Stimulated activated CD4-positive, alpha-beta T cell treated with anti-CD3 and anti-CD28 coated beads, TNF-alpha, amount 100 ng/mL, for 4 hours (primary cell): ENCODE data around the gene CDH8.

Experiments
- DNase-seq, 3 experiments: peaks; one replicate each; pipeline ENCODE4 v3.0.0-alpha.2; 2020; ENCODE audit warnings: low read depth in 3 of 3

Gene CDH8, protein sequence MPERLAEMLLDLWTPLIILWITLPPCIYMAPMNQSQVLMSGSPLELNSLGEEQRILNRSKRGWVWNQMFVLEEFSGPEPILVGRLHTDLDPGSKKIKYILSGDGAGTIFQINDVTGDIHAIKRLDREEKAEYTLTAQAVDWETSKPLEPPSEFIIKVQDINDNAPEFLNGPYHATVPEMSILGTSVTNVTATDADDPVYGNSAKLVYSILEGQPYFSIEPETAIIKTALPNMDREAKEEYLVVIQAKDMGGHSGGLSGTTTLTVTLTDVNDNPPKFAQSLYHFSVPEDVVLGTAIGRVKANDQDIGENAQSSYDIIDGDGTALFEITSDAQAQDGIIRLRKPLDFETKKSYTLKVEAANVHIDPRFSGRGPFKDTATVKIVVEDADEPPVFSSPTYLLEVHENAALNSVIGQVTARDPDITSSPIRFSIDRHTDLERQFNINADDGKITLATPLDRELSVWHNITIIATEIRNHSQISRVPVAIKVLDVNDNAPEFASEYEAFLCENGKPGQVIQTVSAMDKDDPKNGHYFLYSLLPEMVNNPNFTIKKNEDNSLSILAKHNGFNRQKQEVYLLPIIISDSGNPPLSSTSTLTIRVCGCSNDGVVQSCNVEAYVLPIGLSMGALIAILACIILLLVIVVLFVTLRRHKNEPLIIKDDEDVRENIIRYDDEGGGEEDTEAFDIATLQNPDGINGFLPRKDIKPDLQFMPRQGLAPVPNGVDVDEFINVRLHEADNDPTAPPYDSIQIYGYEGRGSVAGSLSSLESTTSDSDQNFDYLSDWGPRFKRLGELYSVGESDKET

DNA sequence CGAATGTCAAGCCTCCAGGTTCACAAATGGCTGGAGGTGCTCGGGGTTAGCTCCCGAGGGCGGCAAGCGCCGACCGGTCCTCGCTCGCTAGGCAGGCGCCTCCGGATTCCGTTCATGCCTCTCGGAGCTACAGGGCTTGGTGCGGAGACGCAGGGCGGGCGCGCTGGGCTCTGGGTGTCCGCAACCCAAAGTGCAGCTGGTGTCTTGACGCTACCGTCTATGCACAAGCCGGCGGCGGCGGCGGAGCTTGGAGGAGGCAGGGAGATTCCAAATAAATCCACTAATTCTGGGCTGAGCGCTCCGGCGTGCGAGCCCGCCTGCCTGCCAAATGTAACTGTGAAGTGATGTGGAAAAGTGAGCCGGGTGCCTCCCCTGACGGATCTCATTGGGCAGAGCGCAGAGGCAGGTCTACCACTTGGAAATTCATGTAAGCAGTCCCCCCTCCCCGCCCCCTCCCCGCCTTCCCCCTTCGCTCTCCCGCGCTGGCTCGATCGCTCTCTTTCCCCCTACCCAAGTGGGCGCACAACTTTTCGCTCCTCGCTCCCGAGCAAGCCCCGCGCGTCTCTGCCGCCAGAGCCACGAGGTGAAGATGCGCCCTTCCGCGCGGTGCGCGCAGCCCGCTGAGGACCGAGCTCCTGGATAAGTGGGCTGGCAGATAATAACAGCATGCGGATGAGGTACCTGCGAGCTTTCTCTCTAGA, at the start of gene CDH8:
TSS of gene CDH8 (minus strand) at position 338 of the 701 bp plus-strand sequence. CDS start 15,035 bp downstream, outside the sequence.
- no peak for DNase-seq

DNA sequence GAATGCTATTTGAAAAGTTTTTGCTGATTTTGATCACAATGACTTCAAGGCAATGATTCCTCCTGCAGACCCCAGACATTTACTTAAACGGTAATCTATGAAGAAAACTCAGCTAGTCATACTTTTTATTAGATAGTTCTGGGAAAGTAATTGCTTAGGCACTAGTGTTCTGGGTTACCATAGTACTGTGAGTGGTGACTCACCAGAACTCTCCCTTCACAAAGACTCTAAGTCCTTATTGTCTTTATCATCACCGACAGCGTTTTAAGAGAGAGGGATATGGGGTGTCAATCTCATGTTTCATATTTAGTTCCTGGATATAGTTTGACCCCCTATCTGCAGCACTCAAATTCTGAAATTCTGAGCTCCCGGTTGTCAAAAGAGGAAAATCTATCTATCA, 43.0 kb upstream of the CDH8 start:
- DNase-seq = no peak

DNA sequence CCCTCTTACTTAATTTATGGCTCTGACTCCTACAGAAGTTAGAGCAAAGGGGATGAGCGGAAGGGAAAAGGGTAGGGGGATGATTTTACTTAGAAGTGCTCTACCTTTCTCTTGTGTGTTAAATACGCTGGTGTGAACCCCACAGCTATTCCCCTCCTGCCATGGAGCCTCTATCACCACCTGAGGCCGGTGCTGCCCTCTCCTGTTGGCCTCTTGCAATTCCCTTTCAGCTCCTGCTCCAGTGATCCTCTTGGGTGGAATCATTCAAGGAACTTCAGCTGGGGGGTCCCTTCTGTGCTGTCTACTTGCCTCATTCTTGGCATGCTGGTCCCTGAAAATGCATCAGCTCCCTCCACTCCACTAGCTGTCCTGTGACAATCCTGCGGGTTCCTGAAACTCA, 41.8 kb upstream of the CDH8 start:
- DNase-seq = no peak

DNA sequence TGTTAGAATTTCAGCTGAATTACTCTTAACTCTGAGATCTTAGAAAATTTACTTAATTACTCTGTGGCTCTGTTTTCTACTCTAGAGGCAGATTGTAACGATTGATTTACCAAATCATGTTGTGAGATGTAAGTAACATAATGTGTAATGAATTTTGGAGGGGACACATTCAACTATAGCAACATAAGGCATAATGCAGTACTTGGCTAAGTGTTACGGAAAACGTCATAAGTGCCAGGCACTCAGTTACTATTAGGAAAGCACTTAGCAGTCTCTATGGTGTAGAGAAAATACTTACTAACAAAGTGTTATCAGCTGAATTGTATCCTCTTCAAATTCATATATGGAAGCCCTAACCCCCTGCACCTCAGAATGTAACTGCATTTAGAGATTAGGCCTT, 40.6 kb upstream of the CDH8 start:
- DNase-seq = no peak

DNA sequence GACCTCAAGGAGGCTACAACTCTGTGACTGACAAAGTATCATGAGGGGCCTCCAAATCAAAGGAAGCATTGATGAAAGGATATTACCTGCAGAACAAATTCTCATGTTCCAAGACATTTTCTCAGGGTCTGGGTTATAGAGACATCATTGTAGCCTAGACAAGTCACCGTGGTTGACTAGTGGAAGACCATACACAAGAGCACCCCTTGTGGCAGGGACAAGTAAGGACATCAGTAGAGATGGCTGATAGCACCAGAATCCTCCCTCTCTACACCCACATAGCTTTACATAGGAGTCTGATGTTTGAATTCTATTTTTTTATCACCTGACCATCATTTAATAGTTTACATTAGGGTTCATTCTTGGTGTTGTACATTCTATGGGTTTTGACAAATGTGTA, 32.5 kb upstream of the CDH8 start:
- DNase-seq = no peak

DNA sequence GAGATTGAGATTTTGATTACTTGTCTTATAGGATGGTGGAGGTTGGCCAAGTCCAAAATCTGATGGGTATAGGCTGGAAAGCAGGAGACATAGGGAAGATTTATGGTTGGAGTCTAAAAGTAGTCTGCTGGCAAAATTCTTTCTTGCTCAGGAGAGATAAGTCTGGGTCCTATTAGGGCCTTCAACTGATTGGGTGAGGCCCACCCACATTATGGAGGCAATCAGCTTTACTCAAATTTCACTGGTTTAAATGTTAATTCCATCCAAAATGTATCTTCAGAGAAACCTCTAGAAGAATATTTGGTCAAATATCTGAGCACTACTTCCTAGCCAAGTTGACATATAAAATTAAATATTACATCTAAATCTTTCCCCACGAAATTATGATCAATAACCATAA, 31.7 kb upstream of the CDH8 start:
- no peak for DNase-seq

DNA sequence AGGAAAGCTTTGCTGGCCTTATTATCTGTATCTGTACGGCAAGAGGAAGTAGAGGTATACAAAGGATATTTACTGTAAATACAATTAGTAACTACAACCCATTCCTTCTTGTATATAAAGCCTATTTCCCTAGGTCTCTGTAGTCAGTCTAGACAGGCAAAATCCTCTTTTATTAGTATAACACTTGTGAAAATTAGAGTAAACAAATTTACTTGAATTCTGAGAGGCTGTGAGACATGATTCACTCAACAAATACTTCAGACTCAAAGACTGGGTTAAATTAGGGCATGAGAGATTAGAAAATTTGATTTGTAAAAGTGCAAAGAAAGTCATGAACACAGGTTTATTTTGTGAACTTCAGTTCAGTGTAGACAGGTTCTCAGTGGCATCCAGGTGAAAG, 30.9 kb upstream of the CDH8 start:
- no peak for DNase-seq

DNA sequence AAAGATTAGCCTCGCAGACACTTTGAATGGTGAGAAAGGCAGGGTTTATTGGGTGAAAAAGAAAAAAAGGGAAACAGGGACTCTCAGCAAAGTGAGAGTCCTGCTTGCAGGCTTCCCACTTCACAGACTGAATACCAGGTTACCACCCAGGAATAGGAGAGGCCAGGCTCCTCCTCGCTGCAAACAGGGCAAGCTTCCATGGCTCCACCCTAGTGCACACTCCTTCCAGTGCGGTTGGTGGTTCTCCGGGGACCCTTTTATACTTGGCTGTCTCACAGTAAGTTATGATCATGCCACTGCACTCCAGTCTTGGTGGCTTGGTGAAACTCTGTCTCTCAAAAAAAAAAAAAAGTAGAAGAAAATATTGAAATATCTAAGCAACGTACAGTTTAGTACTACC, 30.5 kb upstream of the CDH8 start:
- DNase-seq = no peak

DNA sequence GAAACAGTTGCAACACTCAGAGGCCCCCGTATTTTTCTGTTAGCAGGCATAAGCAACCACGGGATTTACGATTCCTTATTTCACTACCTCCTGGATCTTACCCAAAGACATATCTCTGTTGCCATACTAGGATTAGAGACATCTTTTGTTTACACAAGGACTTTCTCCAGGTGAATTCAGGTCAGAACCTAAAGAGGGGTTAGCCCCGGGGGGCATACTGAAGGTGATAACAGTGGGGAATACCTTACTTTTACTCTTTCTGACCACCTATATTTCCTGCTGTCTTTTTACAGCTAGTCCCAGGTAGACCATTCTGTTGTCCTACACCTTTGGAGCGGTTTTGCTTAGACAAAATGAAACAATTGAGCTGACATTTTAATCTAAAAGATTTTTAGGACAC, 27.9 kb upstream of the CDH8 start:
- DNase-seq = no peak

DNA sequence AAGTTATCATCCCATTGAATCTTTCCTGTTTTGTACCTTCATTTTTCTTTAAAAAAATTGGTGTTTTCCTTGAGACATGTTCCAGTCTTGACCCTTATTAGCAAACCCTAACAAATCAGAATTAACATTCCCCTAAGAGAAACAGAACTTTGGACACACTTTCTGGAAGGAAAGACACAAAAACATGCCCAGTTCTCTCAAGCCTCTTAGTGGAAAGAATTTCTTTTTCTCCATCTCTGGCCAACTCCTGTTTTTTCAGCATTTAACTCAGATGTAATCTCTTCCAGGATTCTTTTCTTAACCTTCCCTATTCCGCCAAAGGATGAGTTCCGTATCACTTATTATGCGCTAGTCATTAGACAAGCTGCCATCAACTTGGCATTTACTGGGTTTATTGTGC, 23.9 kb upstream of the CDH8 start:
- no peak for DNase-seq

DNA sequence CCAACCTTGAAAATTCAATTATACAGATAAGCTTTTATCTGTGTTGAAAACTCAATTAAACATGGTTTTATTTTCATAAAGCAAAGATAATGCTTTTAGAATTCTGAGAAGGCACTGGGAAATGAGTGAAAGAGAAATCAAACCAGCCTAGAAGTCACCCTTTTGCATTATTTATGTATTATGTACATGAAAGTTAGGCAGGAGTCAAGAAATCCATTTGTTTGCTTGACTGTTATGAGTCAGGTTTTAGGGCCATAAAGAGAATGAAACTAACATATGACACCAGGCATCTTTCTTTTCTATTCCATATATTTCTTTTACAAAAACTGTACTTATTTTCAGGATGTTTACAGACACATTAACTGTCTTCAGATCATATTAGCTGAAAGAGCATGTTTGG, 23.3 kb upstream of the CDH8 start:
- no peak for DNase-seq

DNA sequence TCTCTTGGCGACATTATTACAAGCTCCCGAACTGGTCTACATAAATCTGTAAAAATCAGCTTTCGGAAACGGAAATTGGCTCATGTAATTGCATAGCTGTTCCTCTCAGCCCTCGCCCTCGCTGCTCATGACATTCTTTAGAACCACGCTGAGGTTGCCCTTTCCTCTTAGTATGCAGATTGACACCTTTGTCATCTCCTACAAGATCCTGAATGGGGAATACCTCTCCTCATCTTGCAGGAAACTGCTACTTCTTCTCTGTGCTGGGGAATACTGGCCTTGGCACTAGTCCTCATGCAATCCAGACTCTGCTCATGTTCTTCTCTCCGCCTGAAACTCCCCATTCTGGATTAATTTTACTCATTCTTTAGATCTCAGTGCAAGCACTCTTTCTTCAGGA, 22.2 kb upstream of the CDH8 start:
- no peak for DNase-seq

DNA sequence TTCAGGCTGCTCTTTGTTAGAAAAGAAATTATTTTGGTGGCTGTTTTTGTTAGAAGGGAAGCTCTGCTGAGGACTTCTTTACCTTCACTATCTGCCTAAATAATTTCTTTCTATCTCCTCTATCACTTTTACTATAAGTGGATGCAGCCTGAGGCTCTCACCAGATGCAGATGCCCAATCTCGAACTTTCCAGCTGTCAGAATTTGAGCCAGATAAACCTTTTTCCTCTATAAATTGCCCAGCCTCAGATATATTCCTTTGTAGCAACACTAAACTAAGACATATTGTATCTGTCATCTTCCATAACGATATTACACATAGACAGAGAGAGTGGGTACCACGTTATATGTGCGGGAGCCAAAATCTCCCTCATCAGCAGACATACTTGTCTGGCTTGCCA, 15.7 kb upstream of the CDH8 start:
- no peak for DNase-seq

DNA sequence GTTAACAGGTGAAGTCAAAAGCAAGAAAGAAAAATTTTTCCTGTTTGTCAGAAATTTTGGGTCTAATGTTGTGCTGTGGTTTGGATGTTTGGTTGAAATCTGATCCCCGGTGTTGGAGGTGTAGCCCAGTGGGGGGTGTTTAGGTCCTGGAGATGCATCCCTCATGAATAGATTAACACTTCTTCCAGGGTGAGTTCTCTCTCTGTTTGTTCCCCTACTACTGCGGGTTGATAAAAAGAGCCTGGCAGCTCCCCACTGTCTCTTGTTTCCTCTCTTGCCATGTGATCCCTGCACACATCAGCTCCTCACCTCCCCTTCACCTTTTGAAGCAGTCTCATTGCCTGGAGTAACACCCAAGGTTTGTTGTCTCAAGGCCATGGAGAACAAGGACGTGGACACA, 14.6 kb upstream of the CDH8 start:
- DNase-seq = no peak

DNA sequence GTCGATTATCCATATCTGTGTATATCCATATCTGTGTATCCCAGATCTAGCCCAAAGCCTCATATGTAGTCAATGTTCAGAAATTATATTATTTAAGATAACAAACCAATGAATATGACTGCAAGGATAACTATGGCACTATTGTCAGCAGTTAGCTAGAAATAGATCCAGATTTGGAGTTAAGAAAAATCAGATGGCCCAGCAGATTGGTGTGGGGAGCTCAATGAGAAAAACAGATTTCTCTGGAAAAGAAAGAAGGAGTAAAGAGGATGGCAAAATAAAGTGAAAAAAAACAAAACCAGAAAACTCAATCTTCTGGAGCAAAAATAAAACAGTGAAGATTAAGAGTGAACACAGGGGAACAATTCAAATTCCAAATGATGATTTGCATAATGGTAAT, 10.6 kb upstream of the CDH8 start:
- DNase-seq = no peak

DNA sequence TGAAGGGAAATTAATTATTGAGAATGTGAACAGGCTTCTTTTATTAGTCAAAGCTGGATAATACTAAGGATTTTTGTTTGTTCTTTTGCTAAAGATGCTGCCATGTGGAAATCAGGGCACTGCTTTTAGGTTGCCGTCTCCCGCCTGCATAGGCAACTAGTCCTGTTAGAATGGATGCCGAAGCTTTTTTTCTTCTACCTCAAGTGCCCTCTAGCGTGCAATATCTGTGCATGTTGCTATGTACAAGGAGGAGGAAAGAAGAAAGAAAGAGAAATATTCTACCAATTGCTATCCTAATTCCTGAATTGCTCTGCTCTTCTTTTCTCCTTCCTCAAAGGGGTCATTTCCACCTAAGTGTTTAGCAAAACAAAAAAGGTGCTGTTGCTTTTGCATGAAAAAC, 5.2 kb upstream of the CDH8 start:
- no peak for DNase-seq

DNA sequence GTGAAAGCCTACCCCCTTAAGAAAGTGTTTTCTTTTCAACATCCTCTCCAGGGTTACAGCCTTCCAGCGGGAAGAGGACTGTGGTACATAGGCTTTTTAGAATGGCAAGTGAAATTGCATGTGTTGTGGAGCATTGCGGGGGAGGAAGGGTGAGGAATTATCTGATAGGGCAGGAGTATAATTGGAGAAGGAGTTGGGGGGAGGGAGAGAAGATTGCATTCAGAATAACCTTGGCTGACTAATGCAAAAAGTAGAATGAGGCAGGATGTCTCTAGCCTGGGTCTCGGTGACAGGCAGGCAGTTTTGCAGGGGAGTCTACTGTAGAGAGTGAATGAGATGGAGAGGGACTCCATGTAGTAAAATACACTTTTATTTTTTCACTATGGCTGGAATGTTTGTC, 2.4 kb upstream of the CDH8 start:
- DNase-seq = no peak

DNA sequence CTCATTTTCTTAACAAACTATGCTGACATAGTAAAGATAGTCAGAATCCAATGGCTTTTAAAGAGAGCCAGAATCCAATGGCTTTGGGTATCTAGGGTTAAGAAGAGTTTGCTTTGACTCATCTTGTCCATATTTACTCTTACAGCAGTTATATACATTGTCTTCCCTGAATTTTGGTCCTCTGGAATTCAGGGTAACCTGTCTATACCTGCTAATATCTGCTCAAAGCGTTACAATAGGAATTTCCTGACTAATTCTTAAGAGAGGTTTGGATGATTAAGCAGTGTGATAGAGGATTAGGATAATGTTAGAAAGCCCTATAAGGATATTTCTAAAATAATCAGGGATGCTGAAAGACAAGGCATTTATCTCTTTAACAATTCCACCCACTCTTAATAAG, 2.0 kb upstream of the CDH8 start:
- DNase-seq = no peak

DNA sequence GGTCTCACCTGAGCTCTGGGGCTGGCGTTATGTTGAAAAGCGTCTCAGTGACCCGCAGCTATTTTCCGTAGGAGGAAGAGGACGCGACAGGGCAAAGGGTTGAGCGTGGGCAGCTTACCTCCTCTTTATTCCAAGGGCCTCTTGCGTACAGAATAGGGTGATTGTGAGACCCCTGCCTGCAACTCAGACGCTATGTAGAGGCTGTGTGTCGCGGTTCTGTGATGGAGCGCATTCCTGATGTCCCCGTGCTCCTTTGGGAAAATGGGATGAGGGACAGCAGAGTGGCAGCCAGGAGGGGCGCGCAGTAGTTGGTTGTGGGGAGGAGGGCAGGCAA, 531 bp upstream of the CDH8 start:
- DNase-seq = no peak

DNA sequence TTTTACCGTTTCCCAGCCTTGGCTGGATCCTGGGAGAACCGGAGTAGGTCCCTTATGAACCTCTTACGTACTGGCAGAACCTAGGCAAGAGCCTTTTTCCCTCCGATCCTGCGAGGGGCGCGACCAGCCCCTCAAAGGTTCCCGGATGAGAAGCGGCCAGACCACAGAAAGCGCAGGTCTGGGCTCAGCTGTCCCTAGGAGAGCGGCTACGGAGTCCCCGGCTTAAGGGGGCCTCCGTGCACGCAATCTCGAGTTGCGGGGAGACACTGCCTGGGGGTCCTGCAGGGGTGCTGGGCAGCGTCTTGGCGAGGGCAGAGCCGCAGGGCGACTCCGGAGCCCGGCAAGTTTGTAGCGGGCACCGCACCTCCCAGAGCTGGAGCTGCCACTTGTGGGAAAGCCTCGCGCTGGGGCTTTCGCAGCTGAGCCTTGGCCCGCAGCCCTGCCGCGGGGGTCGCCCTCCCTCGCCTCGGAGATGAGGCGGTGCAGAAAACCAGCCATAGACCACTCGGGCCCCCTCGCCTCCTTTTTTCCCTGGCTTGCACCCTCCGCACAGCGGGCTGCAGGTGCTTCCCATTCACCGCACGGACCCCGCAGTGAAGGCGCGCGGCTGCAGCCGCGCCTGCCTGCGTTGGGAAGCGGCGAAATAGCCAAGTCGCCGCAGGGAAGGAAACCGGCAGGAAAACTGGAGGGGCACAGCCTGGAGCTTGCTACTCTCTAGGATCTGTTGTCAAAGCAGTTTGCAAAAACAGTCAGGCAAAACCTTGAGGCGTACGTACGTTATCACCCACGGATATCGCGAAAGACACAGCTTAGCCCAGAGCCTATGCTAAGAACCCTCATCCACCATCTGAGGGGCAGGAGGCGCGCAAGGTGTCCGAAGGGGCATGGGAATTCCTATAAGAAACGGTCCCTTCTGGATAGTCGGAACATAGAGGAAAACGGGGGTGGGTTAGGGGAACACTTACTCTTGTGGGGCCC, 834 bp downstream of the CDH8 start:
- DNase-seq = no peak

DNA sequence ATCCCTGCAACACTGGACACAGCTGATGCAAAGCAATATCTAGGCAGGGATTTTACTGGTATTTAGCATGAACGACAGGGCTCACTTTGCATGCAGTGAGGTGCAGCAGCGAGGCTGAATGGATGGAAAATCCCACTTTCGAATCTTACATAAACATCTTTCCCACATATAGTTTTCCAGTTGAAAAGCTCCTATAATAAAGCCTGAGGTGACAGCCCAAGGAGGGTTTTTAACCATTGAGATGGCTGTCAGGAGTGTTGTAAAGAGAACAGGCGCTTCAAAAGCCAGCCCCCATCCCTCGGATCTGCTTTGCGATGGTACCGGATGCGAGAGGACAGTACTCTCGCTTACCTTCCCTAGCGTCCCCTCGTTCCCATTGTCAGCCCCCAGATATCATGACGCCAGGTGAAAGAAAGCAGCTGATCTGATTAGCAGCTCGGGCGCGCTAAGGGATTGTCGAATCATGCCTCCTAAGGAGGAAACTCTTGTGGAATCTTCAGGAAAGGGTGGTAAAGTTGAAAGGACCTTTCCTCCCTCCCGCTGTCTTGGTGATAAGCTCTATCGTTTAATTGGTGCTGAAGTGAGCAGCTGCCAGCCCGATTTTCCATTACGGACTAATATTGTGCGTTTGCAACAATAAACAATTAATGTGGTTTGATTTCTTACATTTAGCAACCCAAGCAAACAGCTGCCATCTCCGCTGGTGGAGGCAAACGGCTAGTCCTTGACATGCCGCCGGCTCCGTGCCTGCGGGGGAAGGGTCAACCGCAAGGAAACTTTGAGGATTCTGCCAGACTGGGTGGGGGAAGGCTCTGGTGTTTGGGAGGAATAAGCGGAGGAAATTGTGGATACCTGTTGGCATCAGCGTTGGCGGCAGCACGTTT, 1.8 kb downstream of the CDH8 start:
- DNase-seq = no peak
